Measurements from ENCODE around the gene PPP1R13B. TPM values are rescaled to one million over a fixed set of nuclear protein-coding genes. Genes with fewer than 3 reads are reported as not detected.

Gene PPP1R13B
- total RNA-seq, 1 experiment from 2014 or later: 10.3 TPM

- TF ChIP-seq ATF3 (CRISPR knock-in tag; conservative IDR thresholded peaks at IDR 0.05) (no peak), ZSCAN18 (CRISPR knock-in tag; IDR thresholded peaks at IDR 0.05) (no peak), RELA (CRISPR knock-in tag; IDR thresholded peaks at IDR 0.05; ENCODE audit: borderline replicate concordance) (no peak), SMAD4 (CRISPR knock-in tag; IDR thresholded peaks at IDR 0.05) (no peak), TP53 (CRISPR knock-in tag; IDR thresholded peaks at IDR 0.05) (no peak), MLX (CRISPR knock-in tag; IDR thresholded peaks at IDR 0.05) (no peak), MYBL2 (CRISPR knock-in tag; IDR thresholded peaks at IDR 0.05) (no peak), JAZF1 (CRISPR knock-in tag; IDR thresholded peaks at IDR 0.05) (no peak), CREM (CRISPR knock-in tag; IDR thresholded peaks at IDR 0.05) (no peak)
Observed at GRCh38 chr14:103734081-103734888, 113.1 kb downstream of the PPP1R13B start (continued).

GRCh38 chr14:103733651-103734050, 113.7 kb downstream of the PPP1R13B start:
- peaks cover 20% of the 10 kb centered on the region for H3K36me3 Mint-ChIP-seq
- no peak for DNase-seq (ENCODE audit: low spot score)
- no peak overlapping the region for H3K4me3 Mint-ChIP-seq
- no peak overlapping the region for H3K27ac Mint-ChIP-seq
- no peak for ATAC-seq
- H3K4me1 Mint-ChIP-seq: no peaks in the 10 kb centered on the region
- no peaks in the 10 kb centered on the region for H3K9me3 Mint-ChIP-seq
- ChIA-PET CTCF (interaction anchor here (1.1 to 1.2 kb wide), 2 partner anchors 18 to 167 kb away, joined by 3 read pairs; partner anchors contain the start of genes XRCC3 and ZFYVE21), POLR2A (no interaction called here)
- no peaks in the 10 kb centered on the region for H3K27me3 Mint-ChIP-seq (ENCODE audit: low read depth)
- TF ChIP-seq ZMAT4 (CRISPR knock-in tag; IDR thresholded peaks at IDR 0.05): no peak
- no peak for TF ChIP-seq AFF4 (CRISPR knock-in tag; IDR thresholded peaks at IDR 0.05; ENCODE audit: borderline replicate concordance)
- TF ChIP-seq ATF6 (CRISPR knock-in tag; IDR thresholded peaks at IDR 0.05): no peak
- TF ChIP-seq ARID4B (CRISPR knock-in tag; IDR thresholded peaks at IDR 0.05; ENCODE audit: borderline replicate concordance): no peak
- TF ChIP-seq ZNF423 (CRISPR knock-in tag; IDR thresholded peaks at IDR 0.05): no peak
- TF ChIP-seq GRHL2 (CRISPR knock-in tag; IDR thresholded peaks at IDR 0.05; ENCODE audit: insufficient replicate concordance, severe bottlenecking): no peak
- no peak for TF ChIP-seq OVOL2 (CRISPR knock-in tag; IDR thresholded peaks at IDR 0.05; ENCODE audit: borderline replicate concordance)
- TF ChIP-seq IRF1 (CRISPR knock-in tag; IDR thresholded peaks at IDR 0.05): no peak
- no peak for TF ChIP-seq ZNF317 (CRISPR knock-in tag; IDR thresholded peaks at IDR 0.05; ENCODE audit: borderline replicate concordance, low read depth)
- no peak for TF ChIP-seq PREB (CRISPR knock-in tag; IDR thresholded peaks at IDR 0.05; ENCODE audit: borderline replicate concordance)
- TF ChIP-seq GABPB1 (CRISPR knock-in tag; IDR thresholded peaks at IDR 0.05): no peak

Measured in WTC11 (cell line).